Measurements from ENCODE around the gene NBDY.

GRCh38 chrX:56833626-56834025 is 104.6 kb downstream of the NBDY start:
- TF ChIP-seq CTCF (IDR thresholded peaks at IDR 0.05): no peak
- no peak for TF ChIP-seq POLR2AphosphoS5 (IDR thresholded peaks at IDR 0.05)
- no peak for TF ChIP-seq POLR2A (IDR thresholded peaks at IDR 0.05)

Measured in prostate gland (tissue), 2 donors.